ENCODE measurements around the gene DENND5A. TPM values are rescaled to one million over a fixed set of nuclear protein-coding genes. Genes with fewer than 3 reads are reported as not detected.

The DENND5A gene
- total and polyA plus RNA-seq, 10 of the 15 experiments (the other 5 are each of a cell fraction or from before 2014, with no cell fraction given) = 15.6 to 157 (median 85.1) TPM

GRCh38 chr11:9145283-9145682 is 119.9 kb downstream of the DENND5A start:
- no peak for ATAC-seq
- H3K9me3 ChIP-seq (replicated peaks; ENCODE audit: control insufficient read depth, insufficient read depth, low read length) = no peaks in the 10 kb centered on the region
- no peaks in the 10 kb centered on the region for H3K79me2 ChIP-seq (ENCODE audit: control insufficient read depth, insufficient read depth, low read length)
- in situ Hi-C loops (cut with MboI) (no loop called here), intact Hi-C loops (cut with micrococcal nuclease; ENCODE audit: unreplicated experiment) (no loop called here)
- ChIA-PET POLR2A (interaction anchor here (0.5 kb wide), 1 partner anchor 137 kb away, joined by 3 read pairs; no protein-coding TSS in a partner anchor), SMC1A (ENCODE audit: uncharacterized antibody, unreplicated experiment) (interaction anchor here (1.2 kb wide), 1 partner anchor 13 kb away, joined by 3 read pairs; no protein-coding TSS in a partner anchor), RAD21 (ENCODE audit: unreplicated experiment) (no interaction called here), CTCF (interaction anchor here (2.2 kb wide), 1 partner anchor 11 kb away, joined by 5 read pairs; no protein-coding TSS in a partner anchor)
- no peak for FAIRE-seq
- 84% methylated on average over 2 of the region's 2 CpGs for WGBS (ENCODE audit: insufficient coverage, insufficient replicate concordance, low lambda C conversion rate, missing lambda C conversion rate)
- H3K4me3 ChIP-seq = no peak overlapping the region
- DNase-seq (ENCODE audit: low read depth, low spot score) = no peak
- peaks cover 4 to 28% of the 10 kb centered on the region in 2 experiments for H3K36me3 ChIP-seq (ENCODE audit: control insufficient read depth in 2 of 2, insufficient read depth in 2 of 2, low read length in 1 of 2)
- no peaks in the 10 kb centered on the region for H3K27me3 ChIP-seq (replicated peaks in 1 of 2; ENCODE audit: control insufficient read depth in 2 of 2, insufficient read depth in 2 of 2, low read length in 1 of 2)
- no peak overlapping the region for H3K4me2 ChIP-seq (ENCODE audit: control insufficient read depth, insufficient read depth)
- no peak overlapping the region for H3K27ac ChIP-seq (ENCODE audit: control insufficient read depth, insufficient read depth)
- no peaks in the 10 kb centered on the region for H4K20me1 ChIP-seq (ENCODE audit: control insufficient read depth, insufficient read depth)
- H3K4me1 ChIP-seq (ENCODE audit: control insufficient read depth, insufficient read depth, low read length) = no peaks in the 10 kb centered on the region
- BruUV-seq (replicated peaks) = no TSS peak
- no peak overlapping the region for H2AFZ ChIP-seq (ENCODE audit: control insufficient read depth, low read depth, low read length)
- no peak overlapping the region for H3K9ac ChIP-seq (ENCODE audit: control insufficient read depth, insufficient read depth, low read length)
- TF ChIP-seq IRF5 (IDR thresholded peaks at IDR 0.05; ENCODE audit: borderline replicate concordance) = no peak
- TF ChIP-seq SMC3 (IDR thresholded peaks at IDR 0.05; ENCODE audit: borderline replicate concordance, low read length) = no peak
- TF ChIP-seq ZNF687 (IDR thresholded peaks at IDR 0.05) = no peak
- TF ChIP-seq TBL1XR1 (IDR thresholded peaks at IDR 0.05; ENCODE audit: low read depth, low read length) = no peak
- no peak for TF ChIP-seq SIX5 (IDR thresholded peaks at IDR 0.05; ENCODE audit: low read depth, low read length, severe bottlenecking)
- no peak for TF ChIP-seq ESRRA (IDR thresholded peaks at IDR 0.05; ENCODE audit: low read length)
- no peak for TF ChIP-seq GATAD2B (conservative IDR thresholded peaks at IDR 0.05; ENCODE audit: low read depth)
- no peak for TF ChIP-seq HSF1 (IDR thresholded peaks at IDR 0.05; ENCODE audit: low read depth, low read length)
- TF ChIP-seq CTCF (IDR thresholded peaks at IDR 0.05 in 2 of 3, conservative IDR thresholded peaks at IDR 0.05 in 1 of 3; ENCODE audit: control insufficient read depth in 2 of 3, extremely low read depth in 1 of 3, insufficient read depth in 1 of 3, low read depth in 3 of 3, low read length in 3 of 3) = no peak
- no peak for TF ChIP-seq HCFC1 (IDR thresholded peaks at IDR 0.05; ENCODE audit: low read length)
- TF ChIP-seq CHD1 (IDR thresholded peaks at IDR 0.05; ENCODE audit: low read depth, low read length) = no peak
- no peak for TF ChIP-seq MEF2A (IDR thresholded peaks at IDR 0.05; ENCODE audit: insufficient read depth, low read depth, low read length)
- TF ChIP-seq PKNOX1 (IDR thresholded peaks at IDR 0.05) = no peak
- no peak for TF ChIP-seq BCL11A (IDR thresholded peaks at IDR 0.05; ENCODE audit: low read depth, low read length)
- no peak for TF ChIP-seq YY1 (IDR thresholded peaks at IDR 0.05; ENCODE audit: low read depth, low read length)
